ENCODE data around the gene GMDS. TPM values are rescaled to one million over a fixed set of nuclear protein-coding genes. Genes with fewer than 3 reads are reported as not detected.

GMDS gene
- polyA plus RNA-seq, 1 experiment = 7.1 TPM

DNA sequence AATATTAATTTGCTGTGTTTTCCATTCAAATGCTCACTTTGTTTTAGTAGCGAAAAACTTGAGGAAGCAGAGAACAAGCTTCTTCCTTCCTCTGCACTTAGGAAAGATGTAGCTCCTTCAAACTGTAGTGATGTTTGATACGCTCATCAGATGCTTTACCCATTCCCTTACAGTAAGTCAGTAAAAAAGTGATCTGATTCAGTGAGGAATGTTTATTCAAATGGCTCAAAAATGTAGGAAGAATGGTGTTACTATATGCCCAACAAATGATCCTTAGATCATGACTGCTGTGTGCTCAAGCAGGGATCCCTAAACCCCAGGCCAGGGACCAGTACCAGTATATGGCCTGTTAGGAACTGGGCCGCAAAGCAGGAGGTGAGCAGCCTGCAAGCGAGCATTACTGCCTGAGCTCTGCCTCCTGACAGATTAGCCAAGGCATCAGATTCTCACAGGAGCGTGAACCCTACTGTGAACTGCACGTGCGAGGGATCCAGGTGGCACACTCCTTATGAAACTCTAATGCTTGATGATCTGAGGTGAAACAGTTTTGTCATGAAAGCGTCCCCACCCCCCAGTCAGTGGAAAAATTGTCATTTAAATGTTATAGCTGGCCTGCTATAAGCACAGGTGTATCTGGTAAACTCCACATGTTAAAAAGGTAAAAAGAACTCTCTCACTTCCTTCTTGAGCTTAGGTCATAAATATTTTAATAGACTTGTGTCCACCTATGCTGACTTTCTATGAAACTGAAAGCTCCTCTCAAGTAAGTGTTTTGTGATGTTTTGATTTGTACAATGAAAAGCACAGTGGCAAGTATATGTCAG lies 448.5 kb downstream of the GMDS start:
- POLR2A ChIA-PET = interaction anchor here (0.6 kb wide), 1 partner anchor 59 kb away, joined by 3 read pairs; no protein-coding TSS in a partner anchor
- CTCF ChIA-PET = interaction anchor here (0.6 to 2.0 kb wide), 6 partner anchors 10 to 838 kb away, joined by 3 to 4 read pairs (median 4); no protein-coding TSS in a partner anchor
- Histone ChIP-seq H3K27me3 (ENCODE audit: control insufficient read depth, insufficient read depth, low read length) (no peaks in the 10 kb centered on the region), H3K4me3 (ENCODE audit: low read depth, low read length) (no peak overlapping the region), H3K36me3 (ENCODE audit: control insufficient read depth, insufficient read depth, low read length) (no peaks in the 10 kb centered on the region)
- TF ChIP-seq, protein P1, sequence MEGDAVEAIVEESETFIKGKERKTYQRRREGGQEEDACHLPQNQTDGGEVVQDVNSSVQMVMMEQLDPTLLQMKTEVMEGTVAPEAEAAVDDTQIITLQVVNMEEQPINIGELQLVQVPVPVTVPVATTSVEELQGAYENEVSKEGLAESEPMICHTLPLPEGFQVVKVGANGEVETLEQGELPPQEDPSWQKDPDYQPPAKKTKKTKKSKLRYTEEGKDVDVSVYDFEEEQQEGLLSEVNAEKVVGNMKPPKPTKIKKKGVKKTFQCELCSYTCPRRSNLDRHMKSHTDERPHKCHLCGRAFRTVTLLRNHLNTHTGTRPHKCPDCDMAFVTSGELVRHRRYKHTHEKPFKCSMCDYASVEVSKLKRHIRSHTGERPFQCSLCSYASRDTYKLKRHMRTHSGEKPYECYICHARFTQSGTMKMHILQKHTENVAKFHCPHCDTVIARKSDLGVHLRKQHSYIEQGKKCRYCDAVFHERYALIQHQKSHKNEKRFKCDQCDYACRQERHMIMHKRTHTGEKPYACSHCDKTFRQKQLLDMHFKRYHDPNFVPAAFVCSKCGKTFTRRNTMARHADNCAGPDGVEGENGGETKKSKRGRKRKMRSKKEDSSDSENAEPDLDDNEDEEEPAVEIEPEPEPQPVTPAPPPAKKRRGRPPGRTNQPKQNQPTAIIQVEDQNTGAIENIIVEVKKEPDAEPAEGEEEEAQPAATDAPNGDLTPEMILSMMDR (IDR thresholded peaks at IDR 0.05; ENCODE audit: insufficient read depth, low read depth, low read length) = no peak
- DNase-seq (ENCODE audit: low read depth) = no peak

DNA sequence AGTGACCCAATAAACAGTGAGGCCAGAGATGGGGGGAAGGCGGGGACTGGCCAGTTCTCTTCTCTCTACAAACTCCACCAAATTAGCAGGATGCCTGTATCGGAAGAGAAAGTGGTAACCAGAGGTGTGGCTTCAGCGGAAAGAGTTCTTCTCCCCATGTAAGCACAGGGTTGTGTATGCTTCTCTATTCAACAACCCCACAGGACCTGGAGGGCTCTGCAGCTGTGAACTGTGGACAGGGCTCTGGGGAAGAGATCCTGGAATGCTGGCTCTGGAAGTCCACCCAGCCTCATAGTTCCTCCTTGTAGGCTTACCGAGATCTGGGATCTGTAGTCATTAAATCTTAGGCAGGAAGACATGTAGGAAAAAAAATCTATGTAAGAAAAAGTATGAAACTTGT lies 449.5 kb downstream of the GMDS start:
- ChIA-PET CTCF (interaction anchor here (0.8 to 1.1 kb wide), 2 partner anchors 9 to 13 kb away, joined by 3 read pairs; no protein-coding TSS in a partner anchor), POLR2A (no interaction called here)
- no peak overlapping the region for H3K4me3 ChIP-seq (ENCODE audit: low read depth, low read length)
- DNase-seq (ENCODE audit: low read depth) = no peak
- no peaks in the 10 kb centered on the region for H3K36me3 ChIP-seq (ENCODE audit: control insufficient read depth, insufficient read depth, low read length)
- TF ChIP-seq, protein P1 (IDR thresholded peaks at IDR 0.05; ENCODE audit: insufficient read depth, low read depth, low read length) = no peak
- no peaks in the 10 kb centered on the region for H3K27me3 ChIP-seq (ENCODE audit: control insufficient read depth, insufficient read depth, low read length)

DNA sequence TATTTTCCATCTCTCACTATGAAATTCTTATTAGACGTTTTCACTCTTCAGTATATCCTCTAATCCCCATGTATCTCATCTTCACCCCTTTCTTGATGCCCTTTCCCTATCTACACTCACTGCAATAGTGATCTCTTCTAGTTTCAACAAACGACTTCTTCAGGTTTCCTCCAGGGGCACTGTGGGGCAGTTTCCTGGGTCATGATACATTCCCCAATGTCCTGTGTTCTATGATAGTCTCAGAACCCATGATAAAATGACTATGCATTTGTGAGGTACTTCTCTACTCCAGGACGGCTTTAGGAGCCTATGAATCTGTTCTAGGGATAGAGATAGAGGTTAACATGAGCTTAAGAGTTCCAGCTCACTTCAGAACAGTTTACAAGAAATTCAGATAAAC lies 452.4 kb downstream of the GMDS start:
- Histone ChIP-seq H3K36me3 (ENCODE audit: control insufficient read depth, insufficient read depth, low read length) (no peaks in the 10 kb centered on the region), H3K27me3 (ENCODE audit: control insufficient read depth, insufficient read depth, low read length) (no peaks in the 10 kb centered on the region), H3K4me3 (ENCODE audit: low read depth, low read length) (no peak overlapping the region)
- TF ChIP-seq, protein P1 (IDR thresholded peaks at IDR 0.05; ENCODE audit: insufficient read depth, low read depth, low read length) = peak; percentile 46
- no peak for DNase-seq (ENCODE audit: low read depth)
- POLR2A ChIA-PET = no interaction called here
- CTCF ChIA-PET = interaction anchor here (0.9 to 1.2 kb wide), 2 partner anchors 173 to 182 kb away, joined by 3 read pairs; no protein-coding TSS in a partner anchor

DNA sequence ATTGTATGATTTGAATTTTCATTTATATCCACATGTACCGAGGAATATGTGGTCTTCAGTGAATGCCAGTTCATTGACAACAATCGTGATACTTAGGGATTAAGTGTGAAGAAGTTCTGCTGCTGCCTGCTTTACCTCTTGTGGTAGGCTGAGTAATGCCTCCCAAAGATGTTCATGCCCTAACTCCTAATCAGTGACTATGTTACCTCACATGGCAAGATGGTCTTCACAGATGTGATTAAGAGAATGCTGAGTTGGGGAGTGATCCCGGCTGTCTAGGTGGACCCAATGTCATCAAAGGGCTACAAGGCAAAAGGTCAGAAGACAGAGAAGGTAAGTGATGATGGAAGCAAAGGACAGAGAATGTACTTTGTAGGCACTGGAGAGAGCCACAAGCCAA lies 454.7 kb downstream of the GMDS start:
- CTCF ChIA-PET = interaction anchor here (0.6 to 1.0 kb wide), 2 partner anchors 16 to 76 kb away, joined by 3 to 4 read pairs; no protein-coding TSS in a partner anchor
- POLR2A ChIA-PET = no interaction called here
- DNase-seq (ENCODE audit: low read depth) = no peak
- Histone ChIP-seq H3K27me3 (ENCODE audit: control insufficient read depth, insufficient read depth, low read length) (no peaks in the 10 kb centered on the region), H3K4me3 (ENCODE audit: low read depth, low read length) (no peak overlapping the region), H3K36me3 (ENCODE audit: control insufficient read depth, insufficient read depth, low read length) (0 out of 2 replicates have a peak, but pooled peaks cover 1% of the 10 kb centered on the region)
- TF ChIP-seq, protein P1 (IDR thresholded peaks at IDR 0.05; ENCODE audit: insufficient read depth, low read depth, low read length) = no peak

DNA sequence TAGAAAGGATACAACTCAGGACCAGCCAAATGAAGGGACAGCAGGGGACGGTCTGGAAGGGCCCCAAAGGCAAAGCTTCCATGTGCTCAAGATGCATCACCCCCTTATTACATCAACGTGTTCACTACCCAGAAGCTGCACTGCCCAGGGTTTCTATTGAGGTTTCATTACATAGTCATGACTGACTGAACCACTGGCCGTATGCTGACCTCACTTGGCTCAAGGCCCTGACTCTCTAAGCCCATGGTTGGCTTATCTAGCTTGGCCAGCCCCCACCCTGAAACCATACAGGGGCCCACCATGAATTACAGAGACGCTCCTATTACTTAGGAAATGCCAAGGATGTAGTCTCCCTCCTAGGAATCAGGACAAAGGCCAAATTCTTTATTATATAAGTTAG lies 456.3 kb downstream of the GMDS start:
- TF ChIP-seq, protein P1 (IDR thresholded peaks at IDR 0.05; ENCODE audit: insufficient read depth, low read depth, low read length) = no peak
- Histone ChIP-seq H3K4me3 (ENCODE audit: low read depth, low read length) (no peak overlapping the region), H3K27me3 (ENCODE audit: control insufficient read depth, insufficient read depth, low read length) (no peaks in the 10 kb centered on the region), H3K36me3 (ENCODE audit: control insufficient read depth, insufficient read depth, low read length) (0 out of 2 replicates have a peak, but pooled peaks cover 1% of the 10 kb centered on the region)
- ChIA-PET CTCF (no interaction called here), POLR2A (no interaction called here)
- no peak for DNase-seq (ENCODE audit: low read depth)

Data from BJ (cell line).